ENCODE measurements around the gene ZFAND5. TPM values are rescaled to one million over a fixed set of nuclear protein-coding genes. Genes with fewer than 3 reads are reported as not detected.

ZFAND5 gene
- total RNA-seq, 1 donor from 2014 or later, result 189 TPM

- peak; percentile 81 to 87 for DNase-seq (ENCODE audit: low spot score in 2 of 2)
- Histone ChIP-seq H3K9me3 (no peaks in the 10 kb centered on the region), H3K4me3 (peak overlapping the region; percentile 92 to 99), H3K4me1 (peaks cover 11 to 33% of the 10 kb centered on the region in 2 donors), H3K27me3 (no peaks in the 10 kb centered on the region), H3K27ac (peak overlapping the region; percentile 100), H3K36me3 (peaks cover 22 to 28% of the 10 kb centered on the region in 2 donors)
- TF ChIP-seq, protein P1, sequence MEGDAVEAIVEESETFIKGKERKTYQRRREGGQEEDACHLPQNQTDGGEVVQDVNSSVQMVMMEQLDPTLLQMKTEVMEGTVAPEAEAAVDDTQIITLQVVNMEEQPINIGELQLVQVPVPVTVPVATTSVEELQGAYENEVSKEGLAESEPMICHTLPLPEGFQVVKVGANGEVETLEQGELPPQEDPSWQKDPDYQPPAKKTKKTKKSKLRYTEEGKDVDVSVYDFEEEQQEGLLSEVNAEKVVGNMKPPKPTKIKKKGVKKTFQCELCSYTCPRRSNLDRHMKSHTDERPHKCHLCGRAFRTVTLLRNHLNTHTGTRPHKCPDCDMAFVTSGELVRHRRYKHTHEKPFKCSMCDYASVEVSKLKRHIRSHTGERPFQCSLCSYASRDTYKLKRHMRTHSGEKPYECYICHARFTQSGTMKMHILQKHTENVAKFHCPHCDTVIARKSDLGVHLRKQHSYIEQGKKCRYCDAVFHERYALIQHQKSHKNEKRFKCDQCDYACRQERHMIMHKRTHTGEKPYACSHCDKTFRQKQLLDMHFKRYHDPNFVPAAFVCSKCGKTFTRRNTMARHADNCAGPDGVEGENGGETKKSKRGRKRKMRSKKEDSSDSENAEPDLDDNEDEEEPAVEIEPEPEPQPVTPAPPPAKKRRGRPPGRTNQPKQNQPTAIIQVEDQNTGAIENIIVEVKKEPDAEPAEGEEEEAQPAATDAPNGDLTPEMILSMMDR (IDR thresholded peaks at IDR 0.05), result no peak
- intact Hi-C loops (cut with DNase I), result loop anchor here (5.0 to 10.0 kb wide), 7 partner anchors 70 to 1948 kb away; partner anchors contain the start of genes ALDH1A1 and KLF9
Measured at GRCh38 chr9:72362680-72363139, 2.3 kb downstream of the ZFAND5 start.

DNA sequence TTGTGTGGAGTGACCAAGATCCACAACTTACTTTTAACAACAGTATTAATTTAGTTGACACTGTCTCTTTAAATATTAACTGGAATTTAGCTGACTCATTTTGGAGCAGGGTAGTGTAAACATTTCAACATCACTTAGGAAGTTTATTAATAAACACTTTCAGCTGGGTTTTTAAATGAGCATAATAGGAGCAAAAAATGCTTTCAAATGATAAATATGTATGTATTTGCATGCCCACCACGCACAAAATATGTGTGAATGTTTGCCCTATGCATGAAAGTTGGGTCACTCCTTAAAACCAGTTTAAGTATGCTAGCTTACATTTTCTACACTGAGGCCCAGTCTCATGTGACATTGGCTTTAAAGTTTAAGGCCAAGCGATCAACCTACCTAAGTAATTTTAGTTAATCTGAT is 2.9 kb downstream of the ZFAND5 start:
- TF ChIP-seq, protein P1 (IDR thresholded peaks at IDR 0.05), result no peak
- no peaks in the 10 kb centered on the region for H3K27me3 ChIP-seq
- H3K9me3 ChIP-seq, result no peaks in the 10 kb centered on the region
- intact Hi-C loops (cut with DNase I), result loop anchor here (5.0 to 10.0 kb wide), 7 partner anchors 70 to 1947 kb away; partner anchors contain the start of genes ALDH1A1 and KLF9
- peak overlapping the region; percentile 92 to 99 for H3K4me3 ChIP-seq
- DNase-seq (ENCODE audit: low spot score in 2 of 2), result no peak
- H3K4me1 ChIP-seq, result peaks cover 11 to 39% of the 10 kb centered on the region in 2 donors
- peaks cover 23 to 34% of the 10 kb centered on the region in 2 donors for H3K36me3 ChIP-seq
- H3K27ac ChIP-seq, result peak overlapping the region; percentile 100

DNA sequence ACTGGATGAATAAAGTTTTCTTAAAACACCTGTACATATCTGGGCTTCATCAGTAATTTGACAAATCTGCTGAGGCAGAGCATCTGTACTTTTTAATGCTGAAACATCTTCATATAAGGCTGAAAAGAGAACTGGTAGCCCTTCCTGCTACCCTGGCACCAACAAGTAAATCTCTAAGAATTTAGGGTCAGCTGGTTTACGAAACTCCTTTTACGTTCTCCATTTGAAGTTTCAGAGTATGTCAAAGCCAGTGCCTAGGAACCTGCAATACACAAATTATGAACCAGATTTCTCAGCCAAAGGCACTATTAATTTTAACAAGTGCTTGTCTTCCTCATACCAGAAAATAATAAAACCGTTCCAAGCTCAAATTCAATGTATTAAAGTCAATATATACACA is 3.8 kb downstream of the ZFAND5 start:
- Histone ChIP-seq H3K4me1 (peaks cover 17 to 42% of the 10 kb centered on the region in 2 donors), H3K27ac (peak overlapping the region; percentile 100), H3K9me3 (no peaks in the 10 kb centered on the region), H3K36me3 (peaks cover 28 to 43% of the 10 kb centered on the region in 2 donors), H3K27me3 (no peaks in the 10 kb centered on the region), H3K4me3 (peak overlapping the region; percentile 92 to 99)
- DNase-seq (ENCODE audit: low spot score in 2 of 2), result no peak
- intact Hi-C loops (cut with DNase I), result loop anchor here (5.0 to 10.0 kb wide), 7 partner anchors 69 to 1946 kb away; partner anchors contain the start of genes ALDH1A1 and KLF9
- TF ChIP-seq, protein P1 (IDR thresholded peaks at IDR 0.05), result no peak

DNA sequence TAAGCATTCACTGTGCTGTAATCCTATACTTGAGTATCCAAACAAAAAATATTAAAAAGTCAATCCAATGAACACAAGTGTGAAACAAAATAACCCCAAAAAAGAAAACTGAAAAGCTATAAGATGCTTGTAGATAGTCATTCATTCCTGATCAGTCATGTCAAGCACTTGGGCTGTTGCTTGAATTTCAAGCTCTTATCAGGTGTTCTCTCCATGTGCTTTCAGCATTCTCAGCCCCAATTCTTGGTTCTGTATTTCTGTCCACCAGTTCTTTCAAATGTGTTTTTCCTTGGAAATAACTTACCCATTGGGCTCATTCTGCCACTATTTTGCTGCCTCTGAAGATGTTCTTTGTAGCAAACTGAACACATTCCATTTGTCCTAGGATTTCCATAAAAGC is 4.7 kb downstream of the ZFAND5 start:
- Histone ChIP-seq H3K9me3 (no peaks in the 10 kb centered on the region), H3K27ac (peak overlapping the region in 1 of 2 donors; percentile 100), H3K4me1 (peaks cover 17 to 40% of the 10 kb centered on the region in 2 donors), H3K4me3 (peak overlapping the region; percentile 92 to 99), H3K36me3 (peaks cover 32 to 52% of the 10 kb centered on the region in 2 donors), H3K27me3 (no peaks in the 10 kb centered on the region)
- TF ChIP-seq, protein P1 (IDR thresholded peaks at IDR 0.05), result no peak
- intact Hi-C loops (cut with DNase I), result loop anchor here (5.0 to 10.0 kb wide), 7 partner anchors 68 to 1946 kb away; partner anchors contain the start of genes ALDH1A1 and KLF9
- DNase-seq (ENCODE audit: low spot score in 2 of 2), result no peak

GRCh38 chr9:72356041-72356582 is 8.9 kb downstream of the ZFAND5 start:
- H3K27me3 ChIP-seq, result no peaks in the 10 kb centered on the region
- peaks cover 17 to 38% of the 10 kb centered on the region in 2 donors for H3K4me1 ChIP-seq
- no peak overlapping the region for H3K4me3 ChIP-seq
- H3K27ac ChIP-seq, result no peak overlapping the region
- no peaks in the 10 kb centered on the region for H3K9me3 ChIP-seq
- TF ChIP-seq, protein P1 (IDR thresholded peaks at IDR 0.05), result no peak
- DNase-seq (ENCODE audit: low spot score in 2 of 2), result no peak
- peaks cover 61 to 93% of the 10 kb centered on the region in 2 donors for H3K36me3 ChIP-seq
- intact Hi-C loops (cut with DNase I), result no loop called here

Measured in ascending aorta (tissue), 2 donors.